Activated naive CD4-positive, alpha-beta T cell treated with anti-CD3 and anti-CD28 coated beads, Interleukin-2, amount 10 ng/mL, durations not matched to agents 7 days and 5 days (primary cell): ENCODE data around the gene PUM1.

Experiments used
- CTCF ChIA-PET: fragments of 350-600 bp; sonication (Branson Sonifier 250); formaldehyde crosslinking; loops from one replicate; lab custom pipeline; 2021; ENCODE audit warnings: antibody characterized with exemption; lab: Charles Lee
- DNase-seq: peaks from one replicate; pipeline ENCODE4 v3.0.0-alpha.2; 2020
- H3K27ac Mint-ChIP-seq: one replicate; pipeline ENCODE4 v1.8.0; 2021; ENCODE audit warnings: mild to moderate bottlenecking, moderate library complexity, mixed read lengths
- H3K27me3 Mint-ChIP-seq: one replicate; pipeline ENCODE4 v1.8.0; 2021; ENCODE audit warnings: mild to moderate bottlenecking, mixed read lengths
- H3K36me3 Mint-ChIP-seq: one replicate; pipeline ENCODE4 v1.8.0; 2021; ENCODE audit warnings: mixed read lengths
- H3K4me1 Mint-ChIP-seq: one replicate; pipeline ENCODE4 v1.8.0; 2021; ENCODE audit warnings: mixed read lengths
- H3K4me3 Mint-ChIP-seq: one replicate; pipeline ENCODE4 v1.8.0; 2021; ENCODE audit warnings: mild to moderate bottlenecking, moderate library complexity, mixed read lengths
- H3K9me3 Mint-ChIP-seq: one replicate; pipeline ENCODE4 v1.8.0; 2021; ENCODE audit warnings: mixed read lengths

Gene PUM1

DNA sequence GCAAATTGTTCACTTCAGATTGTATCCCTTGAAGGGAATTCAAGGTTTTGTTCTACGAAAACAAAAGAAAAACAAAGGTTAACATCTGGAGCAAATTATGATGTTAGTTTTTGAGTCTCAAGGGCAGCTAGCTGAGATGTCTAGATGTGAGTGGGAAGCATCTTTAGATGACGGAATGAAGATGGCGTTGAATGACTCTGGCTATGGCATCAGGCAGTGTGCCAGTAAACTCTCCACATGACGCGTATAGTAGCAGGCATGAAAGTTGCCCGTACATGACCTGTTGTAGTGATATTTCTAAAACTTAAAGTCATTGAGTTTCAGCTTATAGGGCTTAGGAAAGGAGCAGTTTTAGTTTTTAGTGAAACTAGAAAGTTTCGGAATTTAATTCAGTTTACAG lies 144.7 kb downstream of the PUM1 start:
- DNase-seq = no peak
- no peaks in the 10 kb centered on the region for H3K4me1 Mint-ChIP-seq
- no peaks in the 10 kb centered on the region for H3K9me3 Mint-ChIP-seq
- H3K27ac Mint-ChIP-seq = no peak overlapping the region
- no peak overlapping the region for H3K4me3 Mint-ChIP-seq
- CTCF ChIA-PET = interaction anchor here (0.9 to 1.3 kb wide), 3 partner anchors 8 to 119 kb away, joined by 3 to 8 read pairs (median 5); no protein-coding TSS in a partner anchor
- H3K27me3 Mint-ChIP-seq = peaks cover 23% of the 10 kb centered on the region
- H3K36me3 Mint-ChIP-seq = no peaks in the 10 kb centered on the region

DNA sequence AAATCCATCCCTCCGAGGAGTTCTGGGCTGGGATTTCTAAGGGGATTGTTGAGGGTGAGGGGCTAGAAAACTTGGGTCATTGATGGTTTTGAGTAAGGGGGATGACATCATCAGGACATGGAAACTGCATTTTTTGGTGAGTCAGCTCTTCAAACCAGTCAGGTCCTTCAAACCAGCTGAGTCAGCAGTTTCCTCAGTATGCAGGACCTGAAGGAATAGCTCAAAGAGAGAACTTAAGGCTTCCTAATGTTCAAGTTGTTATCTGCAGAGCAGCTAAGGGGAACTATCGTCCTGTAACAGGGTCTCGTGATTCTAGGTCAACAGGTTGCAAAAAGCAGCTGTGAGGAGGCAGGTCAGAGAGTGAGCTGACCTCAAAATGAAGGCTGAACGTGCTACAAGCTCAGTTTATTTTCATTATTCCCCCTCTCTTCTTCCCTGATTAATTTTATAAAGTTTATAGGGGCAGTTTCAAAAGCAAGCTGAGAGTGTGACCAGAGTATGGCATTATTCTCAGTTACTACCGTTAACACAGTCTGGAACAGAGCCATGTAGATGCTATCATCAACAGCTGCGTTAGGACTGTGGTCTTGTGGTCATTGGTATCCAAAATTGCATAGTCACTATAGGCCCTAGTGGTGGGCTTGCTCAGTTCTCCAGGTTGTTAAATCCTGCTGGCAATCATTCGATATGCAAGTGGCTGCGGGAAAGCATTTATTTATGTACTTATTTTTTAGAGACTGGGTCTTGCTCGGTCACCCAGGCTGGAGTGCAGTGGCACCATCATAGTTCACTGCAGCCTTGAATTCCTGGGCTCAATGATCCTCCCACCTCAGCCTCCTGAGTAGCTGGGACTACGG lies 146.3 kb downstream of the PUM1 start:
- CTCF ChIA-PET = interaction anchor here (0.9 to 1.9 kb wide), 5 partner anchors 9 to 140 kb away, joined by 3 to 8 read pairs (median 8); no protein-coding TSS in a partner anchor
- no peaks in the 10 kb centered on the region for H3K4me1 Mint-ChIP-seq
- DNase-seq = no peak
- no peak overlapping the region for H3K4me3 Mint-ChIP-seq
- no peak overlapping the region for H3K27ac Mint-ChIP-seq
- H3K36me3 Mint-ChIP-seq = no peaks in the 10 kb centered on the region
- H3K9me3 Mint-ChIP-seq = no peaks in the 10 kb centered on the region
- peaks cover 32% of the 10 kb centered on the region for H3K27me3 Mint-ChIP-seq

DNA sequence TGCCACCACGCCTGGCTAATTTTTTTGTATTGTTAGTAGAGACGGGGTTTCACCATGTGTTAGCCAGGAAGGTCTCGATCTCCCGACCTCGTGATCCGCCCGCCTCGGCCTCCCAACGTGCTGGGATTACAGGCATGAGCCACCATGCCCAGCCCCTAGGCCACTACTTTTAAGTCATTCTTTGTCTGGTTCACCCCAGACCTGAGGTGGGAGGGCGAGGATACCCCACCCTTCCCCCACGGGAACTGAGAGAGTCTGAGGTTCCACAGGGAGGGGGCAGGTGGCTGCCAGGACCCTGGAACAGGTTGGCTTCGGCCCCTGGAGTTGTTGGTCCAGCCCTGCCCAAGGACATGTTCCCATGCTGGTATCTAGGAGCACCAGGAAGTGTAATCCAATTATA lies 149.2 kb downstream of the PUM1 start:
- CTCF ChIA-PET = interaction anchor here (0.9 to 7.3 kb wide), 2 partner anchors 134 to 136 kb away, joined by 3 to 52 read pairs; no protein-coding TSS in a partner anchor
- no peak for DNase-seq
- no peaks in the 10 kb centered on the region for H3K36me3 Mint-ChIP-seq
- no peak overlapping the region for H3K4me3 Mint-ChIP-seq
- H3K4me1 Mint-ChIP-seq = peaks cover 4% of the 10 kb centered on the region
- peaks cover 32% of the 10 kb centered on the region for H3K27me3 Mint-ChIP-seq
- no peak overlapping the region for H3K27ac Mint-ChIP-seq
- no peaks in the 10 kb centered on the region for H3K9me3 Mint-ChIP-seq

DNA sequence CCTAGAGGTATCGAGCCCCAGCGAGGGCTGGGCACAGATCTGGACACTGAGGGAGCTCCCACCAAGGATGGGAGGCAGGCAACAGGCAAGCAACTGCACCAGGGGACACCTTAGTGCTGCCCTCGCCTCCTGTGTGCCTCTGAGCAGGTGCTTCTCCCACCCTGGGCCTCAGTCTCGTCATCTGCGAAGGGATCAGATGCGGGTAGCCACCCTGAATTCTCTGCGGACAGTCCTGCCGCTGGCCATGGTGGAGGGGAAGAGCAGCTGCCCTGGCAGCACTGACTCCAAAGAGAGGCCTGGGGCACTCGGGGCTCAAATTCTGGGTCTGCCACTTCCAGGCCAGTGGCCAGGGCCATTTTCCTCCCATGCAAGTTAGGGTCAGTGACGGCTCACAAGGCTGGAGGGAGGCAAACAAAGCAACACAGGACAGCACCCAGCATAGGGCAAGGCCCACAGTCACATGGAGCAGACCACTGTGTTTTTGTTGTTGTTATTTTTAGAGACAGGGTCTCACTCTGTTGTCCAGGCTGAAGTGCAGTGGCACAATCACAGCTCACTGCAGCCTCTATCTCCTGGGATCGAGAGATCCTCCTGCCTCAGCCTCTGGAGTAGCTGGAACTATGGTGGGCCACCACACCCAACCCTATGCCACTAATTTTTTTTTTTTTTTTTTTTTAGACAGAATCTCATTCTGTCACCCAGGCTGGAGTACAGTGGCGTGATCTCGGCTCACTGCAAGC lies 149.9 kb downstream of the PUM1 start:
- Mint-ChIP-seq H3K27ac (no peak overlapping the region), H3K9me3 (no peaks in the 10 kb centered on the region), H3K27me3 (peaks cover 35% of the 10 kb centered on the region), H3K36me3 (no peaks in the 10 kb centered on the region), H3K4me1 (peaks cover 4% of the 10 kb centered on the region), H3K4me3 (no peak overlapping the region)
- no peak for DNase-seq
- CTCF ChIA-PET = interaction anchor here (0.9 to 7.3 kb wide), 3 partner anchors 114 to 136 kb away, joined by 3 to 150 read pairs (median 52); no protein-coding TSS in a partner anchor

DNA sequence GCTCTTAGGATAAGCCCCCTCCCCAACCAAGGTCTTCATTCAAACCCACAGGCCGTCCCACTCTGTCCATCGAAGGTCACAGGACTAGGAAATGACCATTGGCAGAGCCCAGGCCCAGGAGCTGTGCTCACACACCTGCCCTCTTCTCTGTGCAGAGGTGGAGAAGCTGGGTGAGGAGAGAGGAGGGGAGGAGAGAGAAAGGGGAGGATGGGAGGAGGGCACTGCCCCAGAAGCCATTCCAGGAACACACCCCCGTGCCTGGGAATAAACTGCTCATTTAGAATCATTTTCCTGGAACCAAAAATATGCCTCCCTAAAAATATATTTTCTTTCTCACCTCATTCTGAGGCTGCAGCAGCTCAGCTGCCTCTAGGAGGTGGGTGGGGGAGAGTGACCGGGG lies 150.6 kb downstream of the PUM1 start:
- peaks cover 35% of the 10 kb centered on the region for H3K27me3 Mint-ChIP-seq
- no peak for DNase-seq
- H3K27ac Mint-ChIP-seq = no peak overlapping the region
- H3K9me3 Mint-ChIP-seq = no peaks in the 10 kb centered on the region
- CTCF ChIA-PET = interaction anchor here (0.9 to 7.3 kb wide), 4 partner anchors 11 to 195 kb away, joined by 3 to 150 read pairs (median 28); no protein-coding TSS in a partner anchor
- H3K4me1 Mint-ChIP-seq = peaks cover 4% of the 10 kb centered on the region
- no peaks in the 10 kb centered on the region for H3K36me3 Mint-ChIP-seq
- H3K4me3 Mint-ChIP-seq = no peak overlapping the region

DNA sequence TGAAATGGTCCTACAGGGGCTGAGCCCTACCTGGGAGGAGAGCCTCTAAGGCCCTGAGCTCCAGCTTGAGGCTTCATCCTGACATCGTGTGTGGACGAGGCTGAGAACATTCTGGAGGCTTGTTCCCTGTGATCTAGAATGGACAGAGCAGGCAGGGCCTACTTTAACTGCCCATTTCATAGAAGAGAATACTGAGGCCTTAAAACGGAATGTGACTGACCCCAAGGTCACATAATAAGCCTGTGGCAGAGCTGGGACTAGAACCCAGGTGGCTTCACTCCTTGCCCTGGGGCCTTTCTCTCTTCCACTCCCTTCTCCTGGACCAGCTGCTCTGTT lies 151.0 kb downstream of the PUM1 start:
- Mint-ChIP-seq H3K4me1 (peaks cover 5% of the 10 kb centered on the region), H3K4me3 (no peak overlapping the region), H3K9me3 (no peaks in the 10 kb centered on the region), H3K36me3 (no peaks in the 10 kb centered on the region), H3K27me3 (peaks cover 39% of the 10 kb centered on the region), H3K27ac (no peak overlapping the region)
- DNase-seq = no peak
- CTCF ChIA-PET = interaction anchor here (0.9 to 7.3 kb wide), 5 partner anchors 11 to 194 kb away, joined by 3 to 150 read pairs (median 4); no protein-coding TSS in a partner anchor

DNA sequence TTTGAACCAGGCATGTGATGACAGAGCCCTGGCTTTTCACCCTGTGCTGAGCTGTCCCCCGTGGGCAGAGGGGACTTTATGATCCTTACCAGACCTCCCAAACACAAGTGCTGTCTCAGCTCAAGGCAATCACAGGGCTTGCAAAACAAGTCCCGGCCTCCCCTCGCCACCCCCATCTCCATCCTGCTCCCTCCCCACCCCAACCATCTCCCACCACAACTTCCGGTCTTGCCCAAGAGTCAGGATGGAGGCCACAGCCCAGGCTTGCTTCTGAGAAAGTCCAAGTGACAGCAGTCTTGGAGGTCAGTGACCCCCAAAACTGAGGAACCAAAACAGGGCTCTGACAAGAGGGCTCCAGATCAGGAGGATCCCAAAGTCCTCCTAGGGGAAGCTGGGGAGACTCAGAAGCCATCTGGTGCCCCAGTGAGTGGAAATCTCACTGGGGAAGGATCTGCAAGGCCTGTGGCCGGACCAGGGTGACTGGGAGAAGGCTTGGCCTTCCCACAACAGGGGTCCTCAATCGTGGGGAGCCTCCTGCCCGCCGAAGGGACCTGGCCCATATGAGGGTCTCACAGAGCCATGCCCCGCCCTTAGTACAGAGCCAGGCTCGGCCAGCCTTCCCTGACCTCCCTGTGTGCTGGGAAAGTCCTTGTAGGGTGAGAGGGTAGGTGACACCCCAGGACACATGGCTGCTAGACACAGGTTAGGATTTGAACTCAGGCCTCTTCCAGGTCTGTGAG lies 152.4 kb downstream of the PUM1 start:
- DNase-seq = no peak
- H3K27ac Mint-ChIP-seq = no peak overlapping the region
- H3K9me3 Mint-ChIP-seq = no peaks in the 10 kb centered on the region
- no peaks in the 10 kb centered on the region for H3K36me3 Mint-ChIP-seq
- H3K4me3 Mint-ChIP-seq = no peak overlapping the region
- peaks cover 43% of the 10 kb centered on the region for H3K27me3 Mint-ChIP-seq
- CTCF ChIA-PET = interaction anchor here (0.5 to 7.3 kb wide), 9 partner anchors 9 to 682 kb away, joined by 3 to 150 read pairs (median 6); no protein-coding TSS in a partner anchor
- H3K4me1 Mint-ChIP-seq = peaks cover 11% of the 10 kb centered on the region

DNA sequence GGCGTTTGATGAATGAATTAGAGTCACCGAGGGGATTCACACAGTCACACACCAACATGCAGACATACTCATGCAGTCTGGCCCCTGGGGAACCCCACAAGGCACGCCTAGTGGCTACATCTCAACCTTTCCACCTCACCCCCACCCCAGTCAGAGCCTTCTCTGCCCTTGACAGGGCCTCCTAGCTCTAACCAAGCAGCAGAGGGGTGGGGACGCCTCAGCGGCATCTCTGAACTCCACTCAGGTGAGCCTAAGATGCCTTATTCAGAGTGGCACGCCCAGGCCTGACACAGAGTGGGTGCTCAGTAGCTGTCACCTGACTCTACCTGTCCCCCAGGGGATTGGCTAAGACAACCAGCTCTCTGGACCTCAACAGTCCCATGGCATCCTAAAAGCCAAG lies 153.3 kb downstream of the PUM1 start:
- Mint-ChIP-seq H3K4me1 (peaks cover 17% of the 10 kb centered on the region), H3K36me3 (no peaks in the 10 kb centered on the region), H3K4me3 (no peak overlapping the region), H3K27me3 (peaks cover 52% of the 10 kb centered on the region), H3K9me3 (no peaks in the 10 kb centered on the region), H3K27ac (no peak overlapping the region)
- CTCF ChIA-PET = interaction anchor here (0.7 to 7.3 kb wide), 12 partner anchors 11 to 192 kb away, joined by 3 to 150 read pairs (median 6); no protein-coding TSS in a partner anchor
- DNase-seq = no peak

DNA sequence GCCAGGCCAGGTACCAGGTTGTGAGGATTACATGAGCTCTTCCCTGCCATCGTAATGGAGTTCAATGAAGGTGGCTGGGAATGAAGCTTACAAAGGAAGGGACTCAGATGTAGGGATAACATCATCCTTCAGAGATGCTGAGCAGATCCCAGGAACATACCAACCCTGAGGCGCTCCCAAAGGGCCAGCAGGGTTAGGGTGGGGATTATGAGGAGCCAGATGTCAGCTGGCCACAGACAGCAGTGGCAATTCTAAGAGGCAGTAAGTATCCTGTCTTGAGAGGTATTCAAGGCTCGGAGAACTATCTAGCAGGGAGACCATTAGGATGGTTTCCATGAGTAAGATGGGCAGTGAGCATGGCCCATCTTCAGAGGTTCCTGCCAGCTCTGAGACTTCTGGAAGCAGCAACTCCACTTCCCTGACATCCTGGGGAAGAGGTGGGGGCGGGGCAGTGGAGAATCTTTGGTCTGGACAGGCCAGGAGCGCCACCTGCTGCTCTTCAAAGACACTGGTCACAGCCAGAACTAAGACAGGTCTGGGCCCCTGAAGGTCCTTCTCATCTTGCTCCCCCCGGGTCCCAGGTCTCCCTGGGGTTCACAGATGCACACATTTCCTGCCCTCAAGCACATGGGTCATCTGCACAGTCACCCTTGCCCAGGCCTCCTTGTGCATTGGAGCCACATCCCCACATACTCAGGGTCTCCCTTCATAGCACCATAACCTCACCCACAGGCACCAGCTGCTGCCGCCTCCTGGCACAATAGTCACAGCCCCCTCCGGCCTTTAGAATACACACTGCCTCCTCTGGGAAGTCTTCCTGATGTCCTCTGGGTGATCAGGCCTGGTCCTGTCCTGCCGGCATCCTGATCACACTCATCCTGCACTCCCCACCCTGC lies 154.2 kb downstream of the PUM1 start:
- Mint-ChIP-seq H3K27ac (no peak overlapping the region), H3K9me3 (no peaks in the 10 kb centered on the region), H3K4me3 (no peak overlapping the region), H3K27me3 (peaks cover 61% of the 10 kb centered on the region), H3K36me3 (no peaks in the 10 kb centered on the region), H3K4me1 (peaks cover 18% of the 10 kb centered on the region)
- CTCF ChIA-PET = interaction anchor here (0.7 to 7.3 kb wide), 20 partner anchors 8 to 191 kb away, joined by 3 to 150 read pairs (median 4); no protein-coding TSS in a partner anchor
- peak; percentile 74 for DNase-seq

DNA sequence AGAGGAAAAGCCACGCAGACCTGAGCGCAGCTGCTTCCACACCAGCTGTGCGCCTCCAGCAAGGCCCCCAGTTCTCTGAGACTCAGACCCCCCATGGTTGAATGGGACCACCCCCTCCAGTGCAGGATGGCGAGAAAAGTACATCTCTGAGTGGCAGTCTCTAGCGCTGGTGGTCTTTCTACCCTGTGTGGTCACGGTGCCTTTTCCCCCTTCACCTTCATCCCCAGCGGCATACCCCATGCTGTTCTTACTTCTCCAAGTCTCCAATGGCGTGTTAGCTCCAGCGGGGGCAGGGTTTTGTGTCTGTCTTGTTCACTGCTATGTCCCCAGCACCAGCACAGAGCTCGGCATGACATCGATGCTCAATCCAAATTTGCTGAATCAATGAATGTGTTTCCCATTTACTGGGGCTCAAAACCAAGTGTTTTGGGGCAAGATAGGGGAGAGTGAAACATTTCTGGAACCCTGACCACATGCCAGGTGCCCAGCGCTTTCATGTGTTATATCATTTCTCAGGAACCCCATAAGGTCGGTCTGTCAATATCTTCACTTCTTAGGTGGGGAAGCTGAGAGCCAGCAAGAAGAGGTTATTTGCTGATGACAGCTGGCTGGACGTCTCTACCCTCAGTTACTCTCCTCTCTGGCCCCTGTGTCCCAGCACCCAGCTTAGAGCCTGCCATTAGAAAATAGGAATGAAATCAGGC lies 156.0 kb downstream of the PUM1 start:
- Mint-ChIP-seq H3K36me3 (no peaks in the 10 kb centered on the region), H3K4me1 (peaks cover 18% of the 10 kb centered on the region), H3K9me3 (no peaks in the 10 kb centered on the region), H3K4me3 (peak overlapping the region; percentile 60), H3K27ac (no peak overlapping the region), H3K27me3 (peaks cover 67% of the 10 kb centered on the region)
- no peak for DNase-seq
- CTCF ChIA-PET = interaction anchor here (2.1 to 7.3 kb wide), 3 partner anchors 10 to 127 kb away, joined by 8 to 150 read pairs (median 52); no protein-coding TSS in a partner anchor

DNA sequence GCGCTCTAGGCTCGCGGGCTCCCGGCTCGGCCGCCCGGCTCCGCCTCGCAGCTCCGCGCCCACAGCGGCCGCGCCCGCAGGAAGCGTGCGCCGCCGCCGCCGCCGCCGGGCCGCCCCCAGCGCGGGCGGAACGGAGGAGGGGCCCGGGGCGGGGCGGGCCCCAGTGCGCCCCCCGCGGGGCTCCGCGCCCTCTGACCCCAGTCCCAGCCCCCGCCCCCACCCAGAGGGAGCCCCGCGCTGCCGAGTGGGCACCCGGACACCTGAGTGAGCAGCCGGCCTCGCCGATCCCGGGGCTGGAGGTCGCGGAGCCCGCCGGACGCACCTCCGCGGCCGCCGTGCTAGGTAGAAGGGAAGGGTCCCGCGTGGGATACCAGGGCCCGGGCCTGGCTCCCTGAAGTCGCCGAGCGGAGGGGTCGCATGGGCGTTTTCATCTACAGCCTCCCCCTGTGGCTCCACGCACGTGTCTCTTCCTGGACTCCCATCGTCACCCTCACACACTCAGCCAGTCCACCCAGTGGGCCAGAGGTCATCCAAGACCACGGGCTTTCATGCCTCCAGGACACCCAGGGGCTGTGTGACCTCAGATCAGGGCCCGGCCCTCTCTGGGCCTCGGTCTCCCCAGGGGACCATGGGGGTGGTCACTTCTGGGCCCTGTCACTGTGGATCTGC lies 156.7 kb downstream of the PUM1 start, which contains the start of gene SDC3:
Gene SDC3, minus strand, starts transcription at position 63 of the 669 bp plus-strand sequence. CDS start 172 bp downstream, outside the sequence.
- H3K36me3 Mint-ChIP-seq = no peaks in the 10 kb centered on the region
- no peaks in the 10 kb centered on the region for H3K9me3 Mint-ChIP-seq
- H3K4me3 Mint-ChIP-seq = peak within 1 kb of the TSS; percentile 69
- peaks cover 73% of the 10 kb centered on the region for H3K27me3 Mint-ChIP-seq
- no peak within 1 kb of the TSS for H3K27ac Mint-ChIP-seq
- CTCF ChIA-PET = interaction anchor here (6.6 to 7.3 kb wide), 2 partner anchors 107 to 126 kb away, joined by 52 to 150 read pairs; no protein-coding TSS in a partner anchor
- peaks cover 18% of the 10 kb centered on the region for H3K4me1 Mint-ChIP-seq
- peak; percentile 38 for DNase-seq

DNA sequence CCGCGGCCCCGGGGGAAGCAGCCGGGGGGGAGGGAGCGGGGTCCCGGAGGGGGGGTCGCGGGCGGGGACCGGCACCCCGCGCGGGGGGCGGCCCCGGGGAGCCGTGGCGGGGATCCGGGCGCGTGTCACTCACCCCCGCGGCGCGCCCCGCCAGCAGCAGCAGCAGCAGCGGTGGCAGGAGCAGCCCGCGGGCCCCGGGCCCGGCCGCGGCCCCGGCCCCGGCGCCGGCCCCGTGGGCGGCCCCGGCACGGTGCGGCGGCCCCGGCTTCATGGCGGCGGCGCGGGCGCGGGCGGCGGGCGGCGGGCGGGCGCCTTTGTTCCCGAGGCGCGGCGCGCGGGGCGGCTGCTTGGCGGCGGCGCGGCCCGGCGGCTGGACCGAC lies 157.2 kb downstream of the PUM1 start:
- H3K27ac Mint-ChIP-seq = no peak overlapping the region
- CTCF ChIA-PET = no interaction called here
- no peak for DNase-seq
- H3K27me3 Mint-ChIP-seq = peaks cover 73% of the 10 kb centered on the region
- no peaks in the 10 kb centered on the region for H3K36me3 Mint-ChIP-seq
- no peak overlapping the region for H3K4me3 Mint-ChIP-seq
- no peaks in the 10 kb centered on the region for H3K9me3 Mint-ChIP-seq
- peaks cover 18% of the 10 kb centered on the region for H3K4me1 Mint-ChIP-seq
